Stimulated activated naive CD8-positive, alpha-beta T cell treated with anti-CD3 and anti-CD28 coated beads, Interleukin-15, Interleukin-2, amounts not matched to agents 100 ng/mL and 50 ng/mL, for 24 hours (primary cell): Measurements from ENCODE around the gene TOMM40L.
"Not testable (repeated sequence)": the region's sequence is repeated elsewhere in the genome, so short reads cannot be mapped to it uniquely, and the experiment has no call there.

Source experiments
- H3K27ac Mint-ChIP-seq: one replicate; pipeline ENCODE4 v1.8.0; 2021; ENCODE audit warnings: mild to moderate bottlenecking, mixed read lengths
- H3K27me3 Mint-ChIP-seq: one replicate; pipeline ENCODE4 v1.8.0; 2021; ENCODE audit warnings: mixed read lengths
- H3K36me3 Mint-ChIP-seq: one replicate; pipeline ENCODE4 v1.8.0; 2021; ENCODE audit warnings: low read depth, mixed read lengths
- H3K4me1 Mint-ChIP-seq: one replicate; pipeline ENCODE4 v1.8.0; 2021; ENCODE audit warnings: low read depth, mixed read lengths
- H3K4me3 Mint-ChIP-seq: one replicate; pipeline ENCODE4 v1.8.0; 2021; ENCODE audit warnings: mild to moderate bottlenecking, mixed read lengths
- H3K9me3 Mint-ChIP-seq: one replicate; pipeline ENCODE4 v1.8.0; 2021; ENCODE audit warnings: mixed read lengths

TOMM40L gene

DNA sequence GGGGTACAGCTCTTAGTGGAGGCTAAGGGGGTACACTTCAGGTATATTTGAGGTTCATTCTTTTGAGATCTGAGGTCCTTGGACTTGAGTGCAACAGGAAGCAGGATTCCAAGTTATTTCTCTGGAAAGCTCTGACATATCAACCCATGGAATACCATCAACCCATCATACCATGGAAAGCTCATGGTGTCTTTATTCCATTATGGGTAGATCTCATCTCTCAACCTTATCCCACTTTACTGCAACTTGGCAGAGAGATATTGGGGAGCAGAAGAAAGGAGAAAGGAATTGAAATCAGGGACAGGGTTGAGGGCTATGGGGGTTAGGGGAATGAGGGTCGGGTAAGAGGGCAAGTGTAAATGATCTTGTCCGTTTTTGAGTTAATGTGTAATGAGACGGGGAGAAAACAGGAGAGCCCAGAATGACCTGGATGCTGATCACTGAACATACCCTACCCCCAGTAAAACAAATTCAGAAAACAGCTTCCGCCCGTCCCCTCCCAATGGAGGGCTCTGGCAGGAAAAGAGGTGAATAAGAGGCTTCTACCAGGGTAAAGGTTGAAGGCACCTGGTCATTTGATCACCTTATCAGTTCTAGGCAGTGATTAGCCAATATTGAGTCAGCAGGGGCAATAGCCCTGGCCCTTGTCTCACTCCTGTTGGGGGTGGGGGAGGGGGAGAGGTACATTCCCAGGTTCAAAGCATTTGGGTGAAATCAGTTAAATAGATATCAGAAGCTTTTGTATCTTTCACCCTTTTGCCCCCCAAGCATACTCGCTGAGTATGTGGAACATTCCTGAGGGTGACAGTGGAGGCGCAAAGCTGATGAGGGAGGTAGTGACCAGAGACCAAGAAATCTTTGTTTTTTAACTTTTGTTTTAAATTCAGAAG lies 1.8 kb upstream of the TOMM40L start:
- Mint-ChIP-seq H3K9me3 (no peaks in the 10 kb centered on the region), H3K4me3 (no peak overlapping the region), H3K36me3 (peaks cover 15% of the 10 kb centered on the region), H3K27ac (no peak overlapping the region), H3K4me1 (peaks cover 54% of the 10 kb centered on the region), H3K27me3 (peaks cover 4% of the 10 kb centered on the region)

DNA sequence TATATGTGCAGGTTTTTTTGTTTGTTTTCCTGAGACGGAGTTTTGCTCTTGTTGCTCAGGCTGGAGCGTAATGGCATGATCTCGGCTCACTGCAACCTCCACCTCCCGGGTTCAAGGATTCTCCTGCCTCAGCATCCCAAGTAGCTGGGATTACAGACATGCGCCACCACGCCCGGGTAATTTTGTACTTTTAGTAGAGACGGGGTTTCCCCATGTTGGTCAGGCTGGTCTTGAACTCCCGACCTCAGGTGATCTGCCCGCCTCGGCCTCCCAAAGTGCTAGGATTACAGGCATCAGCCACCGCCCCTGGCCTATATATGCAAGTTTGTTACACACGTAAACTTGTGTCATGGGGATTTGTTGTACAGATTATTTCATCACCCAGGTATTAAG lies 1.2 kb upstream of the TOMM40L start:
- not testable (repeated sequence) for H3K27me3 Mint-ChIP-seq, H3K4me3 Mint-ChIP-seq, H3K9me3 Mint-ChIP-seq
- H3K4me1 Mint-ChIP-seq, result peaks cover 47% of the 10 kb centered on the region
- peak overlapping the region; percentile 98 for H3K27ac Mint-ChIP-seq
- peaks cover 15% of the 10 kb centered on the region for H3K36me3 Mint-ChIP-seq

DNA sequence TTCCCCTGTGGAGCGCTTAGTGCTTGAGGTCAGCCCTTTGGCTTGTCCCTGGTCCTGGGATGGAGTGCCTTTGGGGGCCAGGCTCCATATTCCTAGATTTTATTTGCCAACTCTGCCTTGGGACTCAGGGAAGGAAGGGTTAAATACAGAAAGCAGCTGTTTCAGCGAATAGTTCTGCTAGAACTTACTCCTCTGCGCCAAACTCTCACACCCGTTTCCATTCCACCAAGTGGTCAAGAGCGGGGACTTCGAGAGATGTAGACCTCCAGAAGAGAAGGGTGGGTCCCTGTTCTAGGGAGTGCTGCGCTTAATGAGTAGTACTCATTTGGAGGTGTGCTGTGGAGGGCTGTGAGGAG lies 704 bp upstream of the TOMM40L start:
- Mint-ChIP-seq H3K36me3 (peaks cover 15% of the 10 kb centered on the region), H3K27ac (peak overlapping the region; percentile 98), H3K4me3 (peak overlapping the region; percentile 97), H3K9me3 (no peaks in the 10 kb centered on the region), H3K27me3 (peaks cover 4% of the 10 kb centered on the region), H3K4me1 (peaks cover 43% of the 10 kb centered on the region)

DNA sequence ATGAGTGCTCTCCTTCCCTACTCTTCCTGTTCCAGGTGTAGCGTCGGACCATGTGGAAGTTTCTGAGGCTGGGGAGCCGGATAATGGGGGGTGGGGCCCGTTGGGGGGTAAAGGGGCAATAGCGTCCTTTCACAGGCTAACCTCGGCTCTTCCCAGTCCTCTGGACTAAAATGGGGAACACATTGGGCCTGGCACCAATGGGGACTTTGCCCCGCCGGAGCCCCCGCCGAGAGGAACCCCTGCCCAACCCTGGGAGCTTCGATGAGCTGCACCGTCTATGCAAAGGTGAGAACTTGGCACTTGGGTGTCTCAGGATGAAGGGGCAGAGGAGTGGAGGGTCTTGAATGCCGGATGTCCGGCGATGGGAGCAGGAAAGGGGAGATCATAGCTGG lies 456 bp downstream of the TOMM40L start:
- peaks cover 4% of the 10 kb centered on the region for H3K27me3 Mint-ChIP-seq
- H3K4me1 Mint-ChIP-seq, result peaks cover 35% of the 10 kb centered on the region
- peak overlapping the region; percentile 97 for H3K4me3 Mint-ChIP-seq
- H3K9me3 Mint-ChIP-seq, result no peaks in the 10 kb centered on the region
- peaks cover 15% of the 10 kb centered on the region for H3K36me3 Mint-ChIP-seq
- peak overlapping the region; percentile 98 for H3K27ac Mint-ChIP-seq

DNA sequence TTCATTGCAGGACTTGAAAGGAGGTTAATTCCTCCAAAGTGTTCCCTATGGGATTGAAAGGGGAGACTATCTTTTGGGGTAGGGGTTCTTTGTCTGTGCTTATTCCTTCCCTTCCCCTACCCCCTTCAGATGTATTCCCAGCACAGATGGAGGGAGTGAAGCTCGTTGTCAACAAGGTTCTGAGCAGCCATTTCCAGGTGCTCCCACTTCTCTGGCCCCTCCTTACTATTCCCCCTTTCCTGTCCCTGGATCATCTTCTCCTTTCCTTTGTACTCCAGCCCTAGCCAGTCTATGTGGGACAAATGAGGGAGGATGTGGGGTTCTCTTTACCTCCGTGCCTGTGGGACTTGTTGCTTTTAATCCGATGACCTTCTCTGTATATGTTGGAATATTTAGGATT lies 899 bp downstream of the TOMM40L start:
- no peaks in the 10 kb centered on the region for H3K9me3 Mint-ChIP-seq
- peaks cover 33% of the 10 kb centered on the region for H3K4me1 Mint-ChIP-seq
- peaks cover 15% of the 10 kb centered on the region for H3K36me3 Mint-ChIP-seq
- peaks cover 4% of the 10 kb centered on the region for H3K27me3 Mint-ChIP-seq
- peak overlapping the region; percentile 97 for H3K4me3 Mint-ChIP-seq
- peak overlapping the region; percentile 98 for H3K27ac Mint-ChIP-seq

DNA sequence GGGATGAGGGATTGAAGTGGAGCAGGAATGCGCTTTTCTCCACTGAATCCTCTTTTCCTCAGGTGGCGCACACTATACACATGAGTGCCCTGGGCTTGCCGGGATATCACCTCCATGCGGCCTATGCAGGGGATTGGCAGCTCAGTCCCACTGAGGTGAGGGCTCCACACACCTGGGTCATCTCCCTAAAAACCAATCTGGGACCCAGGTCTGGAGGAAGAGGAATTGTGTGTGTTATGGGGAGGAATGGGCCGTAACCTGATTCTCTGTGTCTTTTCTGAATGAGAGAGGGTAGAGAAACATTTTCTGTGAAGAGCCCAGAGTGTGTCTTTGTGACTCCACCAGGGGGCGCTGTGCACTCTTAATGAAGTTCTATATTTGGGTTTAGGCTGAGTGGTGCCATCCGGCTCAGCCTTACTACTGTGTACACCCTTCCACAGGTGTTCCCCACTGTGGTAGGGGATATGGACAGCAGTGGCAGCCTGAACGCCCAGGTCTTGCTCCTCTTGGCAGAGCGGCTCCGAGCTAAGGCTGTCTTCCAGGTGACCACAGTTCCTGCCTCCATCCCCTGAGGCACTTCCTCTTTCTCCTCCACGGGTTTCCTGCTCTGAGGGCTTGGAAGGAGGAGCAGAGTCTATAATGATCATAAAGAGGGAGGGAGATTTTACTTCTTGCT lies 1.5 kb downstream of the TOMM40L start:
- Mint-ChIP-seq H3K4me3 (peak overlapping the region; percentile 97), H3K4me1 (peaks cover 27% of the 10 kb centered on the region), H3K36me3 (peaks cover 15% of the 10 kb centered on the region), H3K9me3 (no peaks in the 10 kb centered on the region), H3K27me3 (no peaks in the 10 kb centered on the region), H3K27ac (peak overlapping the region; percentile 98)

DNA sequence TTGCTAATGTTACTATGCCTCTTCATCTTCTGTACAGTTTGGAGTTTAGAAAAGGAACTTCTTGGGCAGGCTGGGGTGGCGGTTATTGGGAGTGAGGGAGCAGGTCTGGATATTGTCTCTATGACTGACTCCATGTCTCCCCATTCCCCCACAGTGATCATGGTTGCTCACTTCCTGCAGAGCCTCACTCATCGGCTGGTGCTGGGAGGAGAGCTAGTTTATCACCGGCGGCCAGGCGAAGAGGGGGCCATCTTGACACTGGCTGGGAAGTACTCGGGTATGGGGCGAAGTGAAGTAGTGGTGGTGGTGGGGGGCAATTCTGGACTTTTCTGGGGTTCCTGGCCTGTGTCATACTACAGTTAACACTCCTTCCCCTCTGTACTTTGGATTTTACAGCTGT lies 2.2 kb downstream of the TOMM40L start:
- H3K4me1 Mint-ChIP-seq, result peaks cover 26% of the 10 kb centered on the region

DNA sequence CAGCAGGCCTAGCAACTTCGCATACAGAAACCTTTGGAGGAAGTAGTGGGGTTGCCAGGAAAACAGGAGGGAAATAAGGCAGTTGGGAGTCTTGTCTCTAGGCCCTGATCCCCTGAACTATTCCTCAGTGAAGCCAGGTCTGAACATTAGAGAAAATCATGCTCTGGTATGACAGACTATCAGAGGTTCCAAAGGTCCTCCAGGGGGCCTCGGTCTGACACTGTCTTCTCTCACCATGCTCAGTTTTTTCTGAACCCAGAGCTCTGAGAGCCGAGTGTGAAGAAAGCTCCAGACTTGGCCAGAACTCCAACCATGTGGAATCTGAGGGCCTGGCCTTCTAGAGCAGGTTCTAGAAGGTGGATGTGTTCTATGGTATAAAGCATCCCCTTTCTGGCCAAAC lies 4.0 kb downstream of the TOMM40L start:
- Mint-ChIP-seq H3K9me3 (no peaks in the 10 kb centered on the region), H3K27me3 (no peaks in the 10 kb centered on the region), H3K4me1 (peaks cover 25% of the 10 kb centered on the region), H3K36me3 (peaks cover 15% of the 10 kb centered on the region), H3K27ac (no peak overlapping the region), H3K4me3 (no peak overlapping the region)

More for the DNA sequence above, 2.2 kb downstream of the TOMM40L start:
- Mint-ChIP-seq H3K4me3 (peak overlapping the region; percentile 97), H3K27me3 (no peaks in the 10 kb centered on the region), H3K27ac (no peak overlapping the region), H3K9me3 (no peaks in the 10 kb centered on the region), H3K36me3 (peaks cover 15% of the 10 kb centered on the region)

DNA sequence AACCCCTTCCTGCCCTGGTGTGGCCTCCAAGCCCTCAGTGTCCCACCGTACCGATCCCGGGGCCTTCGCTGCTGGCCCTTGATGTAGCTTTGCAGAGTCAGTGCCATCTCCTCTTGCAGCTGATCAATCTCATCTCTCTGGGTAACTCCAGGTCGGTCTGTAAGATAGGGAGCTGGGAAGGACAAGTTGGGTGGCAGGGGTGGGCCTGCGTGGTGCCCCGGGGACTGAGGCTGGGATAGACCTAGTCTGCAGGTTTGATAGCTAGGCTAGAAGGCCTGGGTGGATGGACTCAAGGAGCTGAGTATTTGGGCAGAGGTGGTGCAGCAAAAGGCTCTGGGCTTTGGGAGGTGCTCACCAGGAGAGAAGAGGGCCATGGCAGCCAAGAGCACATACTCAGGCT lies 4.9 kb downstream of the TOMM40L start:
- no peak overlapping the region for H3K27ac Mint-ChIP-seq

DNA sequence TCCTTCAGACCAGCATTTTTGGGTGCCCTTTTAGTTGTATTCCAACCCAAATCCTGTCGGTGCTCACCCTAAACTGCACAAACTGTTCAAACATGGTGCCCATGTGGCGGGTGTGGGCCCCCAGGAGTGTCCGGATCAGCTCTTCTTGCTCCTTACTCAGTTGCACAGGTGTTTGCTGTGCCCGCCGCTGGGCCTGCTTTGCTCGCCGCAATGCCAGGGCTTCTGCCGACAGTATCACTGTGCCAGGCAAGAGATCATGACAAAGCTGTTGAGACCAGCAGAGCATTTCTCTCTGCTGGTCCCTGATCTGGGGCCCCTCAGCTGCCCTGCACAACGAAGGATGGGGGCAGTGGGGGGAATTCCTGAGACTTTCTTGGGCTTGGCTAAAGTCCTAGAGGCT lies 7.2 kb downstream of the TOMM40L start:
- Mint-ChIP-seq H3K36me3 (peaks cover 8% of the 10 kb centered on the region), H3K27me3 (no peaks in the 10 kb centered on the region), H3K4me3 (no peak overlapping the region), H3K27ac (no peak overlapping the region), H3K4me1 (no peaks in the 10 kb centered on the region), H3K9me3 (no peaks in the 10 kb centered on the region)

More for the DNA sequence above, 4.9 kb downstream of the TOMM40L start:
- Mint-ChIP-seq H3K9me3 (no peaks in the 10 kb centered on the region), H3K27me3 (no peaks in the 10 kb centered on the region), H3K4me1 (peaks cover 18% of the 10 kb centered on the region), H3K36me3 (peaks cover 15% of the 10 kb centered on the region), H3K4me3 (no peak overlapping the region)

DNA sequence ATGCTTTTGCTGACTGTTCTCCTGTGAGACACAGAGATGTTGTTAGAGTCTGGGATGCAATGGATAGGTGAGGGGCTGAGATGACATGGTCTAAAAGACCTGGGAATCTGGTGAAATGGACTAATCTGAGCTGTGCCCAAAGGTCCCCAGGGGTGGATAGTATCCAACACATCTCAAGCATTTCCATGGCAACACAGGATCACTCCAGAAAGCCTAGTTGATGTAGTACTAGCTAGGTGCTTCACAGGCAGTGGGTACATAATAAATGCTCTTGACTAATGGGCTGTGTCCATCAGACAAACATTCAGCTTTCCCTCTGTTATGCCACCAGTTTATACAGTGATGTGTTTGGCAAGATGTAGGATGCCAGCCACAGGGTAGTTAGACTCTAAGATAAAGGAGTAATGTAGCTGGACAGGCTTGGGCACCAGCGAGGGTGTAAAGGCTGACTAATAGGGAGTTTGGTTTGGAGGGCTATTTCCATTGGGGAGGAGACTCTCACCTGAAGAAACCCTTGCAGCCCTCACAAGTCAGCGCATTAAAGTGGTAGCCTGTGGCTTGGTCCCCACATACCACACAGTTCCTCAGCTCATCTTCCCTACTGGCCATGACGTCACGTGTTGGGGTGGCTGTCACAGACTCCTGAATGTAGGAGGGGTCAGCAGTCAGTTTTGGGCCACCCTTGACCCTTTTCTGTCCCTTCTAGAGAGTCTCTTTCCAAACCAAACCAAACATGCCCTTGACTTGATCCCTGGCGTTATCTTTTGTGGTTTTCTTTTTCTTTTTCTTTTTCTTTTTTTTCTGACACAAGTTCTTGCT lies 10.3 kb downstream of the TOMM40L start:
- no peak overlapping the region for H3K4me3 Mint-ChIP-seq
- no peaks in the 10 kb centered on the region for H3K27me3 Mint-ChIP-seq
- H3K9me3 Mint-ChIP-seq, result no peaks in the 10 kb centered on the region
- no peaks in the 10 kb centered on the region for H3K36me3 Mint-ChIP-seq
- H3K27ac Mint-ChIP-seq, result no peak overlapping the region
- H3K4me1 Mint-ChIP-seq, result no peaks in the 10 kb centered on the region

DNA sequence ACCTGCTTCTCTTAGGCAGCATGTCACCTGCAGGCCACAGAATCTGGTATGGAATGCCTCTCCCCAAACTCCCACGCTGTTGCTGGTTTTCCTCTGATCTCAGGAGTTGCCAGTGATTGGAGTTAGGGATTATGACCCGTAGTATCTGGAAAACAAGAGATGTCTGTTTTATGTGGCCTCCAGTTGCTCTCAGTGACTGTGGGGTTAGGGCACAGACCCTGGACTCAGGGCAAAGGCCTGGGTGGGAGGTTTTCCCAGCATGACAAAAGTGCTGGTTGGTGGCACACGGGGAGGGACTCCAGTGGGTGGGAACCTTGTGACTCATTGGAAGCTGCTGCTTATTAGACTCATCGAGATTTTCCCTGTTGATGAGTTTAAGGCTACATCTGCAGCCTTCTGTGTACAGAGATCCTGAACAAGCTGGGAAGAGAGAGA lies 12.2 kb downstream of the TOMM40L start, which contains the start of gene NR1I3:
Gene NR1I3, minus strand, starts transcription at position 165 of the 435 bp plus-strand sequence. CDS start 1,638 bp downstream, outside the sequence.
- Mint-ChIP-seq H3K27me3 (no peaks in the 10 kb centered on the region), H3K4me3 (no peak within 1 kb of the TSS), H3K36me3 (no peaks in the 10 kb centered on the region), H3K27ac (no peak within 1 kb of the TSS), H3K4me1 (no peaks in the 10 kb centered on the region), H3K9me3 (no peaks in the 10 kb centered on the region)

DNA sequence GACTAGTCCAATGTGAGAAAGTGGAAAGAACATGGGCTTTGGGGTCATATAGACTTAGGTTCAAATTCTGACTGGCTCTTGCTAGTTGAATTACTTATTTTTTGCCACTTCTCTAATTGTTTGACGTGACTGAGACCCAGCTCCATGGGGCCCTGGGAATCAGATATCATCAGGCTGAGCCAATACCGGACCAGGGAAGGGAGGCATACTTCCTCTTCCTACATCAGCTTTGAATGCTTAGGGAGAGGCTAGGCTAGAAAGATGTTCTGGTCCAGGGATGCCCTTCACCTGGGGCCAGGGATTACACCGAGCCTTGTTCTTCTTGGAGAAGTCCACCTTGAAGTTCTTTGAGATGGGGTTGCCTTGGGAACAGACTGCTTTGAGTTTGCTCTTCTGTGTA lies 15.8 kb downstream of the TOMM40L start:
- Mint-ChIP-seq H3K36me3 (no peaks in the 10 kb centered on the region), H3K4me1 (no peaks in the 10 kb centered on the region), H3K4me3 (no peak overlapping the region), H3K9me3 (no peaks in the 10 kb centered on the region), H3K27ac (no peak overlapping the region), H3K27me3 (no peaks in the 10 kb centered on the region)

DNA sequence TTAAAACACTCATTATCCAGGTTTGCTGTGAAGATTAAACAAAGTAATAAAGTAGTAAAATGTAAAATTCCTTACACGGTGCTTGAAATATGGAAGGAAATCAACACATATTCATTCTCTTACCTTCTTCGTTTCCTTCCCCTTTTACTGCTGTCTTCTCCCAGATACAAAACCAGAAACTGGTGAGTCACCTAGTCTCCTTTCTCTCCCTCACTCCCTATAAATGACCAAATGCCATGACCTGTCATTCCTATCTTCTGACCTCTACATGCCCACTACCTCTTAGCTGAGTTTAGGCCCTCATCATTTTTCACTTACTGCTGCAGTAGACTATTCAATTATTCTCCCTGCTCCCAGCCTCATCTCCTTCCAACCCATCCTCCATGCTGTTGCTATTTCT lies 16.5 kb downstream of the TOMM40L start:
- no peaks in the 10 kb centered on the region for H3K36me3 Mint-ChIP-seq
- no peak overlapping the region for H3K27ac Mint-ChIP-seq
- no peaks in the 10 kb centered on the region for H3K27me3 Mint-ChIP-seq
- H3K9me3 Mint-ChIP-seq, result no peaks in the 10 kb centered on the region
- no peak overlapping the region for H3K4me3 Mint-ChIP-seq
- H3K4me1 Mint-ChIP-seq, result no peaks in the 10 kb centered on the region

DNA sequence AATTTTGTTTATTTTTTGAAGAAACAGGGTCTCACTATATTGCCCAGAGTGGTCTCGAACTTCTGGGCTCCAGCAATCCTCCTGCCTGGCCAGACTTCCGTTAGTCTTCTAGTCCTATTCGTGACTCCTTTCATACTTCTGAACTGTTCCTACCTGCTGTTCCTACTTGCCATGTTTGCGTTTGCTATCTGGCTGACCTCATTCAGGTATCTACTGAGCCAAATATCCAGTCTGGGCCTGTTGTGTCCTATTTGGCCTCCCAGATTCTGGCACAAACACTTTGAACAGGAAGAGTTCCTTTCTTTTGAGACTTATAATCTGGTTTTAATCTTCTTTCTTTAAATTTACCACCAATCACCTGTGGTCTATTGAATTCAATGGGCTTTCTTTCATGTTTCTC lies 19.0 kb downstream of the TOMM40L start:
- Mint-ChIP-seq H3K27me3 (no peaks in the 10 kb centered on the region), H3K27ac (no peak overlapping the region), H3K4me1 (no peaks in the 10 kb centered on the region), H3K36me3 (no peaks in the 10 kb centered on the region), H3K4me3 (no peak overlapping the region), H3K9me3 (peaks cover 2% of the 10 kb centered on the region)
